HG02763 (cell line): ENCODE data around the gene PCDHA10.

Source experiments
- ATAC-seq: cut with Tn5 transposase; IDR thresholded peaks from one replicate; pipeline ENCODE4 v1.9.1; 2021; ENCODE audit warnings: mild to moderate bottlenecking, moderate library complexity; ENCODE audit not compliant: unreplicated experiment

Gene PCDHA10

DNA sequence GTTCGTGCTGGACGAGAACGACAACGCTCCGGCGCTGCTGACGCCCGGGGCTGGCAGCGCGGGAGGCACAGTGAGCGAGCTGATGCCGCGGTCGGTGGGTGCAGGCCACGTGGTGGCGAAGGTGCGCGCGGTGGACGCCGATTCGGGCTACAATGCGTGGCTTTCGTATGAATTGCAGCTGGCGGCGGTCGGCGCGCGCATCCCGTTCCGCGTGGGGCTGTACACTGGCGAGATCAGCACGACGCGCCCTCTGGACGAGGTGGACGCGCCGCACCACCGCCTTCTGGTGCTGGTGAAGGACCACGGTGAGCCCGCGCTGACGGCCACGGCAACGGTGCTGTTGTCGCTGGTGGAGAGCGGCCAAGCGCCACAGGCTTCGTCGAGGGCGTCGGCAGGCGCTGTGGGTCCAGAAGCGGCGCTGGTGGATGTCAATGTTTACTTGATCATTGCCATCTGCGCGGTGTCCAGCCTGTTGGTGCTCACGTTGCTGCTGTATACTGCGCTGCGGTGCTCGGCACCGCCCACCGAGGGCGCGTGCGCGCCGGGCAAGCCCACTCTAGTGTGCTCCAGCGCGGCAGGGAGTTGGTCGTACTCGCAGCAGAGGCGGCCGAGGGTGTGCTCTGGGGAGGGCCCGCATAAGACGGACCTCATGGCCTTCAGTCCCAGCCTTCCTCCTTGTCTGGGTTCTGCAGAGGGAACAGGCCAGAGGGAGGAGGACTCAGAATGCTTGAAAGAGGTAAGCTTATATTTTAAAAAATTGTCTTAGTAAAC, 28.4 kb downstream of the PCDHA10 start:
- ATAC-seq = no peak

DNA sequence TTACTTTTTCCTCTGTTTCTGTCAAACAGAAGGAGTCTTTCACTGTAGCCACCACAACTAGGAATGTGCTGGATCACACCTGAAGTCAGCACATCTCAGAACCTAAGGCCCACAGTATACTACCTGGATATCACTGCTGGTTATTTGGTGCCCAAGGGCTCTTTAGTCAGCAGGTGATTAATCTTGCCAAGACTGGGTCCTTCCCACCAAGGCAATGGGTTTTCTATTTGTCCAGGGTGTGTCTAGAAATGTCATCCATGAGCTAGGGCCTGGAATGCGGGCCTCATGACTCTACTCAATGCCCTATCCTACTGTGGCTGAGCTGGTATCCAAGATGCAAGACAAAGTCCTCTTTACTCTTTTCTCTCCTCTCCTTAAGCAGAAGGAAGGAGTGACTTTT, 60.6 kb downstream of the PCDHA10 start:
- ATAC-seq = no peak
